ENCODE data around the gene DEFB129. TPM values are rescaled to one million over a fixed set of nuclear protein-coding genes. Genes with fewer than 3 reads are reported as not detected.

Gene DEFB129
- polyA plus RNA-seq, 1 donor (not counting 4 experiments of a cell fraction or from before 2014, with no cell fraction given): not detected

DNA sequence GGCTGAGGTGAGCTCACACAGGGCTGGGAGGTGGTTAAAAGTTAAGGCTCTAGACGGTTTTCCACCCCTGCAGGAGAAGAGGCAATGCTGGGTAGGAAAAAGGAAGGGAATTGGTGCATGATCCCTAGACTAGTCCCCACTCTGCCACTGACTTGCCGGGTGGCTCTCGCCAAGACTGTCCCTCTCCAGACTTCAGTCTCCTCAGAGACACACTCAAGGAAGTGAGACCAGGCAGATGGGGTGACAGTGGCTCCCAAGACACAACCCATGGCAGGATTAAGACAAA is 50.4 kb downstream of the DEFB129 start:
- H3K79me2 ChIP-seq (ENCODE audit: control insufficient read depth, insufficient read depth, low read length): no peaks in the 10 kb centered on the region
- no peak overlapping the region for H3K4me3 ChIP-seq (ENCODE audit: control insufficient read depth in 2 of 3, extremely low read depth in 1 of 3, insufficient read depth in 2 of 3, low read depth in 1 of 3, low read length in 3 of 3)
- H3K9ac ChIP-seq (ENCODE audit: control insufficient read depth, extremely low read depth, insufficient read depth, low read length): no peak overlapping the region
- no peak overlapping the region for H3K27ac ChIP-seq (ENCODE audit: control insufficient read depth, insufficient read depth, low read length)
- no peaks in the 10 kb centered on the region for H3K4me1 ChIP-seq (ENCODE audit: control insufficient read depth, extremely low read depth, insufficient read depth, low read length)
- dilution Hi-C loops (cut with MboI; ENCODE audit: extremely low pct_ligation_motif_present, low sequenced_read_pairs): no loop called here
- no peak for FAIRE-seq
- DNase-seq (ENCODE audit: low read depth, low spot score): no peak
- no peak overlapping the region for H3K4me2 ChIP-seq (ENCODE audit: control insufficient read depth, extremely low read depth, insufficient read depth, low read depth, low read length)
- H3K9me1 ChIP-seq (ENCODE audit: control insufficient read depth, extremely low read depth, insufficient read depth, low read length): no peaks in the 10 kb centered on the region
- no peaks in the 10 kb centered on the region for H3K27me3 ChIP-seq (ENCODE audit: control insufficient read depth, extremely low read depth, insufficient read depth, low read length)
- TF ChIP-seq EZH2 (IDR thresholded peaks at IDR 0.05; ENCODE audit: low read length): no peak
- TF ChIP-seq, protein P1, sequence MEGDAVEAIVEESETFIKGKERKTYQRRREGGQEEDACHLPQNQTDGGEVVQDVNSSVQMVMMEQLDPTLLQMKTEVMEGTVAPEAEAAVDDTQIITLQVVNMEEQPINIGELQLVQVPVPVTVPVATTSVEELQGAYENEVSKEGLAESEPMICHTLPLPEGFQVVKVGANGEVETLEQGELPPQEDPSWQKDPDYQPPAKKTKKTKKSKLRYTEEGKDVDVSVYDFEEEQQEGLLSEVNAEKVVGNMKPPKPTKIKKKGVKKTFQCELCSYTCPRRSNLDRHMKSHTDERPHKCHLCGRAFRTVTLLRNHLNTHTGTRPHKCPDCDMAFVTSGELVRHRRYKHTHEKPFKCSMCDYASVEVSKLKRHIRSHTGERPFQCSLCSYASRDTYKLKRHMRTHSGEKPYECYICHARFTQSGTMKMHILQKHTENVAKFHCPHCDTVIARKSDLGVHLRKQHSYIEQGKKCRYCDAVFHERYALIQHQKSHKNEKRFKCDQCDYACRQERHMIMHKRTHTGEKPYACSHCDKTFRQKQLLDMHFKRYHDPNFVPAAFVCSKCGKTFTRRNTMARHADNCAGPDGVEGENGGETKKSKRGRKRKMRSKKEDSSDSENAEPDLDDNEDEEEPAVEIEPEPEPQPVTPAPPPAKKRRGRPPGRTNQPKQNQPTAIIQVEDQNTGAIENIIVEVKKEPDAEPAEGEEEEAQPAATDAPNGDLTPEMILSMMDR (optimal IDR thresholded peaks at IDR 0.05 in 1 of 3, IDR thresholded peaks at IDR 0.05 in 1 of 3, conservative IDR thresholded peaks at IDR 0.05 in 1 of 3; ENCODE audit: extremely low read depth in 1 of 3, insufficient read depth in 2 of 3, low read length in 3 of 3): no peak
- no peaks in the 10 kb centered on the region for H3K36me3 ChIP-seq (ENCODE audit: control insufficient read depth in 2 of 2, extremely low read depth in 1 of 2, insufficient read depth in 2 of 2, low read length in 2 of 2)
- no peaks in the 10 kb centered on the region for H4K20me1 ChIP-seq (ENCODE audit: control insufficient read depth, extremely low read depth, insufficient read depth, low read length)
- no peaks in the 10 kb centered on the region for H3K9me3 ChIP-seq (ENCODE audit: control insufficient read depth, low read depth, low read length)
- H2AFZ ChIP-seq (ENCODE audit: control insufficient read depth, low read length): no peak overlapping the region

DNA sequence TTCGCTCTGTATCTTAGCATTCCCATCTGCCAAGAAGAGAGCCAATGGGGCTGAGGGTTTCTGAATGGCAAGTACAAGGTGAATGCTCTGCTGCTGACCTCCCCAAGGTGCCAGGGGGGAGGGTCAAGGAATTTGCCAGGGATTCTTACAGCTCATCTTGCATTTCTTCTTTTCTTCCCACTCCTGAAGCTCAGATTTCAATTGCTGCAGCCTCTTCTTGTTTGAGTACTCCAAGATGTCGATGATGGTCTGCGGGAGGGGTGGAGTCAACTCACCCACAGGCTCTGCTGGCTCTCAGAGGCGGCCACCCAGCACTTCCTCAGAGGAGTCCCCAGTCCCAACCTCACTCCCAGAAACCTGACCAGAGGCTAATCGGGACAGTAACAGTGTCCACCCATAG is 51.1 kb downstream of the DEFB129 start:
- no peak overlapping the region for H3K27ac ChIP-seq (ENCODE audit: control insufficient read depth, insufficient read depth, low read length)
- no peak for FAIRE-seq
- no peak for DNase-seq (ENCODE audit: low read depth, low spot score)
- dilution Hi-C loops (cut with MboI; ENCODE audit: extremely low pct_ligation_motif_present, low sequenced_read_pairs): no loop called here
- no peaks in the 10 kb centered on the region for H3K79me2 ChIP-seq (ENCODE audit: control insufficient read depth, insufficient read depth, low read length)
- H4K20me1 ChIP-seq (ENCODE audit: control insufficient read depth, extremely low read depth, insufficient read depth, low read length): no peaks in the 10 kb centered on the region
- no peak overlapping the region for H3K4me3 ChIP-seq (ENCODE audit: control insufficient read depth in 2 of 3, extremely low read depth in 1 of 3, insufficient read depth in 2 of 3, low read depth in 1 of 3, low read length in 3 of 3)
- H3K27me3 ChIP-seq (ENCODE audit: control insufficient read depth, extremely low read depth, insufficient read depth, low read length): no peaks in the 10 kb centered on the region
- TF ChIP-seq, protein P1 (optimal IDR thresholded peaks at IDR 0.05 in 1 of 3, IDR thresholded peaks at IDR 0.05 in 1 of 3, conservative IDR thresholded peaks at IDR 0.05 in 1 of 3; ENCODE audit: extremely low read depth in 1 of 3, insufficient read depth in 2 of 3, low read length in 3 of 3): no peak
- TF ChIP-seq EZH2 (IDR thresholded peaks at IDR 0.05; ENCODE audit: low read length): no peak
- no peak overlapping the region for H2AFZ ChIP-seq (ENCODE audit: control insufficient read depth, low read length)
- no peaks in the 10 kb centered on the region for H3K9me1 ChIP-seq (ENCODE audit: control insufficient read depth, extremely low read depth, insufficient read depth, low read length)
- no peaks in the 10 kb centered on the region for H3K9me3 ChIP-seq (ENCODE audit: control insufficient read depth, low read depth, low read length)
- H3K4me1 ChIP-seq (ENCODE audit: control insufficient read depth, extremely low read depth, insufficient read depth, low read length): no peaks in the 10 kb centered on the region
- H3K9ac ChIP-seq (ENCODE audit: control insufficient read depth, extremely low read depth, insufficient read depth, low read length): no peak overlapping the region
- H3K36me3 ChIP-seq (ENCODE audit: control insufficient read depth in 2 of 2, extremely low read depth in 1 of 2, insufficient read depth in 2 of 2, low read length in 2 of 2): no peaks in the 10 kb centered on the region
- H3K4me2 ChIP-seq (ENCODE audit: control insufficient read depth, extremely low read depth, insufficient read depth, low read depth, low read length): no peak overlapping the region
